Measurements from ENCODE around the gene SPTLC1. TPM values are rescaled to one million over a fixed set of nuclear protein-coding genes. Genes with fewer than 3 reads are reported as not detected.
"Not testable (repeated sequence)": the region's sequence is repeated elsewhere in the genome, so short reads cannot be mapped to it uniquely, and the experiment has no call there.

Gene SPTLC1
- total and polyA plus RNA-seq, 2 experiments from 2014 or later, result 42.6 to 46.0 TPM

DNA sequence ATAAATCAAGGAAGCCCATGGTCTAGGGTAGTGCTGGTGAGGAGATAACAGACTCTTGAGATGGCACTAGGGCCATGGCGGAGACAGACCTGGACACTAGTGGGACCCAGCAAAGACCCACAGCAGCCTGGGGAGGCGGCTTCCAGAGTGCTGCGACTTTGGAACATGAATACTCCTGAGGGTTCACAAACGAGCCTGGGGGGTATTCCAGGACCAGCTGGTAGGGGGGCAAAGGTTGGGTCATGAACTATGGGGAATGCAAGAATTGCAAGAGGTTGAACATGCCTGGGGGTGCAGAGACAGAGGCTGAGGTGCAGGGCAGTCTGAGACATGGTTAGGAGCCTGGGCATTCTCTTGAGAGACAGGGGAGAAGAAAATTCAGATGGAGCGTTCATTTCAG is 43.8 kb upstream of the SPTLC1 start:
- Histone ChIP-seq H3K4me3 (no peak overlapping the region), H3K9me3 (ENCODE audit: low read depth) (no peaks in the 10 kb centered on the region), H3K4me1 (ENCODE audit: low read depth) (no peaks in the 10 kb centered on the region), H3K27me3 (no peaks in the 10 kb centered on the region), H3K36me3 (no peaks in the 10 kb centered on the region), H3K27ac (no peak overlapping the region)
- DNase-seq (ENCODE audit: low read depth in 1 of 2, low spot score in 1 of 2), result no peak
- TF ChIP-seq, protein P1, sequence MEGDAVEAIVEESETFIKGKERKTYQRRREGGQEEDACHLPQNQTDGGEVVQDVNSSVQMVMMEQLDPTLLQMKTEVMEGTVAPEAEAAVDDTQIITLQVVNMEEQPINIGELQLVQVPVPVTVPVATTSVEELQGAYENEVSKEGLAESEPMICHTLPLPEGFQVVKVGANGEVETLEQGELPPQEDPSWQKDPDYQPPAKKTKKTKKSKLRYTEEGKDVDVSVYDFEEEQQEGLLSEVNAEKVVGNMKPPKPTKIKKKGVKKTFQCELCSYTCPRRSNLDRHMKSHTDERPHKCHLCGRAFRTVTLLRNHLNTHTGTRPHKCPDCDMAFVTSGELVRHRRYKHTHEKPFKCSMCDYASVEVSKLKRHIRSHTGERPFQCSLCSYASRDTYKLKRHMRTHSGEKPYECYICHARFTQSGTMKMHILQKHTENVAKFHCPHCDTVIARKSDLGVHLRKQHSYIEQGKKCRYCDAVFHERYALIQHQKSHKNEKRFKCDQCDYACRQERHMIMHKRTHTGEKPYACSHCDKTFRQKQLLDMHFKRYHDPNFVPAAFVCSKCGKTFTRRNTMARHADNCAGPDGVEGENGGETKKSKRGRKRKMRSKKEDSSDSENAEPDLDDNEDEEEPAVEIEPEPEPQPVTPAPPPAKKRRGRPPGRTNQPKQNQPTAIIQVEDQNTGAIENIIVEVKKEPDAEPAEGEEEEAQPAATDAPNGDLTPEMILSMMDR (IDR thresholded peaks at IDR 0.05; ENCODE audit: low read depth, low read length), result no peak

DNA sequence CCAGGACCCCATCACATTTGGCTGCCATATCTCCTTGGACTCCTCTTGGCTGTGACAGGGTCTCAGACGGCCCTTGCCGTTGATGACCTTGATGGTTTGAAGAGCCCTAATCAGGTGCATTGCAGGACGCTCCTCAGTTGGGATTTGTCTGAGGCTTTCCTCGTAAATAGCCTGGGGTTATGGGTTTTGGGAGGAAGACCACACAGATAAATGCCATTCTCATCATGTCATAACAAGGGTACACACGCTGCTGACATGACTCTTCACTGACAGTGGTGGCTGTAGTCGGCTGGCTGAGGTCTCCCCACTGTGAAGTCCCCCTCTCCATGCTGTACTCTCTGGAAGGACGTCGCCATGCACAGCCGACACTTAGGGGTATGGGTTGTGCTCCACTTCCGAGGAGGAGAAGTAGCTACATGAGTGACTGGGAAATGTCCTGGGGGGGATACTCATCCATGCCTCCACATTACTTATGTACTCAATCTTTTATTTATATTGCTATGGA is 42.9 kb upstream of the SPTLC1 start:
- H3K27ac ChIP-seq, result no peak overlapping the region
- no peak overlapping the region for H3K4me3 ChIP-seq
- no peaks in the 10 kb centered on the region for H3K36me3 ChIP-seq
- no peaks in the 10 kb centered on the region for H3K4me1 ChIP-seq (ENCODE audit: low read depth)
- TF ChIP-seq, protein P1 (IDR thresholded peaks at IDR 0.05; ENCODE audit: low read depth, low read length), result no peak
- no peak for DNase-seq (ENCODE audit: low read depth in 1 of 2, low spot score in 1 of 2)
- H3K27me3 ChIP-seq, result no peaks in the 10 kb centered on the region
- H3K9me3 ChIP-seq (ENCODE audit: low read depth), result no peaks in the 10 kb centered on the region

DNA sequence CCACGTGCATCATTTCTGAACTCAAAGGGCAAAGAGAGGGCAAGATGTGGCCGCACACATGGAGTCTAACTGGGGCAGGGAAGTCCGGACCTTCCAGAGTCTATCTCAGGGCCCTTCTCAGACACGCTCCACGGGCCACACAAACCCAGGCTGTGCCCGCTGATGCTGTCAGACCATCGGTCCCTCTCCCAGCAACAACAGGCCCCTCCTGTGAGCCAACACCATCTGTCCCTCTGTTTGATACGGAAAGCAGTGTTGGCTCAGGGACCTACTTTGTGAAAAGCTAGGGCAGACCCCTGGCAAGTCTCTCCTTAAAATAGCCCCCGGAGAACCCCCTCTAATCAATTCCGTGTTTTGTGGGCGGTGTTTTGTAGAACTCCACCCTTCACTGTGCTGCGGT is 40.5 kb upstream of the SPTLC1 start:
- not testable (repeated sequence) for H3K4me3 ChIP-seq; H3K36me3 ChIP-seq; H3K27ac ChIP-seq; H3K27me3 ChIP-seq; DNase-seq (ENCODE audit: low read depth in 1 of 2, low spot score in 1 of 2); H3K9me3 ChIP-seq (ENCODE audit: low read depth); H3K4me1 ChIP-seq (ENCODE audit: low read depth)

DNA sequence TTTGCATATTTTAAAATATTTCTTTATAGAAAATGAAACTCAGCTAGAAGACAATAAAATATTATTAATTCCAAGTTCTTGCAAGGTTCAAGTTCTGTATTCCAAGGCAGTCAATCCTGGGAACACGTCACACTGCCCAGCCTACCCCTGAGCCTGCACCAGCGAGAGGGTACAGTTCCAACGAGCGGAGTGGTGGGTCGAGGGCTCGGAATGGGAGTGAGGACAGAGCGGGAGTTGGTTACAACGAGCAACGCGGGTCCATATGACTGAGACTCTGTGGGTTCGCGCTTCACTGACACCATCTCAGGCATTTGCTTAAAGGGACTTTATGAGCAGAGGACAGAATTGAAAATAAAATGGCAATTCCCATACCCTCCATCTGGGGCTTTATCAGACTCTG is 40.0 kb upstream of the SPTLC1 start:
- Histone ChIP-seq H3K27me3 (no peaks in the 10 kb centered on the region), H3K4me3 (no peak overlapping the region), H3K27ac (no peak overlapping the region), H3K36me3 (no peaks in the 10 kb centered on the region), H3K9me3 (ENCODE audit: low read depth) (no peaks in the 10 kb centered on the region), H3K4me1 (ENCODE audit: low read depth) (no peaks in the 10 kb centered on the region)
- TF ChIP-seq, protein P1 (IDR thresholded peaks at IDR 0.05; ENCODE audit: low read depth, low read length), result no peak
- DNase-seq (ENCODE audit: low read depth in 1 of 2, low spot score in 1 of 2), result no peak

DNA sequence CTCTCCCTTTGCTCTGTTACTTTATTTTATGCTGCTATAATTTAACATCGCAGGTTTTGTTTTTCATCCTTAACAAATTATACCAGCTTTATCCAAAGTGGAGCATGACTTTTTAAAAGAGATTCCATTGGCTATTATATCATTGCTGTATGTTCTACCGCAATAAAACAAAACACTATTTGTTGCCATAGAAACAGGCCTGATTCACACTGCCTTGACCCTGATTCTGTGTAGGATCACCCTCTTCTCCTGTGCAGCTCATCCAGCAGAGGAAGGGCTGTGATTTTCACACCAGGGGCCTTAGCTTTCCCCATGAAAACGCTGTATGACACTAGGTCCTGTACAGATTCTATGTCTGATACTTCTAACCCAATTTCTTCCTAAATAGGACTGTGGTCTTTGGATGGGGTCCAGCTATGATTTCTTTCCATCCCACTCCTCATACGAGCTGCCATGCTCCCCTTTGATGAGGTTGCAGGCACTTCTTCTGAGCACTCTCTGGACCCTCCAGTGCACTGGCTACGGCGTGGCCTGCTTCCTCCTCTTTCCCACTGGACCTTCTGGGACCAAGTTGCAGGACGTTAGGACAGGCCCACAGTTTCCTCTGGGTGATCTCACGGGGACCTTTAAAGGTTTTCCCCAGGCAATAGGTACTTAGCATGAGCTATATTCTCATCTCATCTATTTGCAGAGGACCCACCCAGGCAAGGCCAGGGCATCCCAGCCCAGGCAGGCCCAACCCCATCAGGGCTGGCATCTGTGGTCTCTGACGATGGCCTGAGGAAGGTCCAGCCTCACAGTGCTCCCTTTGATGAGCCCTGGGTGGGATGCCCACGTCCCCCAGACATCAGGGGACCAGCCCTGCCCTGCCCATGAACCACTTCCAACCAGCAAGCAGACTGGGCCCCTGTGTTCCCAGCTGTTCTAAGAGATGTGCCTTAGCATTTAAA is 38.5 kb upstream of the SPTLC1 start:
- not testable (repeated sequence) for H3K36me3 ChIP-seq; H3K27me3 ChIP-seq; H3K4me1 ChIP-seq (ENCODE audit: low read depth); H3K27ac ChIP-seq; H3K4me3 ChIP-seq; H3K9me3 ChIP-seq (ENCODE audit: low read depth)
- DNase-seq (ENCODE audit: low read depth in 1 of 2, low spot score in 1 of 2), result peak in 1 of 2 donors; percentile 73

DNA sequence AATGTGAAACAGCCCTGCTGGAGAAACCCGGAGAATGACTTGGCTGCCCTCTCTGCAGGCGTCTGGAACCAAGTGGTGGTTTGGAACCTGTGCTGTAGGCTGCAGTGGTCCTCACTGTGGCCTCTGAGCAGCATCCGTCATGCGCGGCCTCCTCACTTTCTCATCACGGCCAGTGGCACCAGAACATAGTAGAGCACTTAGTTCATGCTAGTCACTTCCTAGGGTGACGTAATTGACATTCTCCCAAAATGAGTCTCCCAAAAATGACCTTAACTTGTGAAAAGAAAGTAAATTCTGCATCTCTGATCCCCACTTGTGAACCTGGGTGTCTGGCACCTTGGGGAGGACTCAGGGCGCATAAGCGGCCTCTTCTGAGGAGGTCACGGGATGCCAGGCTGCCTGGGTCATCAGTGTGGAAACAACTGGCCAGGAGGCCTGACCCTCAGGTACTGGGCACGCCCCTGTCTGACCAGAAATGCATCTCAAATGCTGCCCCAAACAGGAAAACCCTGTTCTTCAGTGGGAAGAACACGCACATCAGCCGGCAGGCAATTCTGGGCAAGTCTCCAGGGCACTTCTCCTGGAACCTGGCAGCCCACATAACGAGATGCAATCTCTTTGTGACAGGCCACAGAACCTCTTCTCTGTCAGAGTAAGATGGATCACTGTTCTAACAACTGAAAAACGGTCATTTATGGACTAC is 36.6 kb upstream of the SPTLC1 start:
- no peaks in the 10 kb centered on the region for H3K9me3 ChIP-seq (ENCODE audit: low read depth)
- H3K4me1 ChIP-seq (ENCODE audit: low read depth), result no peaks in the 10 kb centered on the region
- DNase-seq (ENCODE audit: low read depth in 1 of 2, low spot score in 1 of 2), result peak; percentile 36 to 44
- no peaks in the 10 kb centered on the region for H3K36me3 ChIP-seq
- H3K27ac ChIP-seq, result no peak overlapping the region
- no peak overlapping the region for H3K4me3 ChIP-seq
- TF ChIP-seq, protein P1 (IDR thresholded peaks at IDR 0.05; ENCODE audit: low read depth, low read length), result no peak
- no peaks in the 10 kb centered on the region for H3K27me3 ChIP-seq

DNA sequence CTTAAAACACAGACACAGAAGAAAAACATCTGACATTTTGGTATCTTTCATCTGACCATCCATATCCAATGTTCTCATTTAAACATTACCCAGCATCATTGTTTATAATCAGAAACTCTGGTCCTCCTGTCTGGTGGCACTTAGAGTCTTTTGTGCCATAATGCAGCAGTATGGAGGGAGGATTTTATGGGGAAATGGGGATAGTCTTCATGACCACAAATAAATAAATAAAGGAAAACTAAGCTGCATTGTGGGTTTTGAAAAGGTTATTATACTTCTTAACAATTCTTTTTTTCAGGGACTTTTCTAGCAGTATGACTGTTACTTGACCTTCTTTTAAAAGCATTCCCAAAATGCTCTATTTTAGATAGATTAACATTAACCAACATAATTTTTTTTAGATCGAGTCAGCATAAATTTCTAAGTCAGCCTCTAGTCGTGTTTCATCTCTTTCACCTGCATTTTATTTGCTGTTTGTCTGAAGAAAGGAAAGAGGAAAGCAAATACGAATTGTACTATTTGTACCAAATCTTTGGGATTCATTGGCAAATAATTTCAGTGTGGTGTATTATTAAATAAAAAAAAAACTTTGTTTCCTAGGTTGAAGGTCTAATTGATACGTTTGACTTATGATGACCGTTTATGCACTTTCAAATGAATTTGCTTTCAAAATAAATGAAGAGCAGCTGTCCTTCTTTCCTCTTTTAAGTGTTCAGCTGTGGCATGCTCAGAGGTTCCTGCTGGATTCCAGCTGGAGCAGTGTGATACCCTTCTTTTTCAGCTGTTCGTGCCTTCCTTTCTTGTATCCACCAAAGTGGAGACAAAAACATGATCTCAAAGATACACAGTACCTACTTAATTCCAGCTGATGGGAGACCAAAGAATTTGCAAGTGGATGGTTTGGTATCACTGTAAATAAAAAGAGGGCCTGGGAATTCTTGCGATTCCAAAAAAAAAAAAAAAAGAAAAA is 35.6 kb upstream of the SPTLC1 start:
- H3K4me3 ChIP-seq; H3K27me3 ChIP-seq; H3K27ac ChIP-seq; H3K36me3 ChIP-seq; H3K9me3 ChIP-seq (ENCODE audit: low read depth); DNase-seq (ENCODE audit: low read depth in 1 of 2, low spot score in 1 of 2); H3K4me1 ChIP-seq (ENCODE audit: low read depth): not testable (repeated sequence)

Measured in cardiac muscle cell (in vitro differentiated cells and primary cell).